Memory B cell (primary cell): ENCODE measurements around the gene C1QA.

Experiments
- ATAC-seq: fragments of 150-1000 bp; cut with Tn5 transposase; 2 replicates; pipeline ENCODE4 v1.10.0; 2021; ENCODE audit warnings: low read depth, mild to moderate bottlenecking, moderate library complexity
- DNase-seq, 2 donors: peaks; one replicate each; pipeline ENCODE4 v3.0.0; 2022; ENCODE audit warnings: low spot score in 2 of 2
- H3K27ac Mint-ChIP-seq: one replicate; pipeline ENCODE4 v1.8.0; 2022; ENCODE audit warnings: mild to moderate bottlenecking, moderate library complexity, mixed read lengths
- H3K27me3 Mint-ChIP-seq: one replicate; pipeline ENCODE4 v1.8.0; 2022; ENCODE audit warnings: mixed read lengths
- H3K36me3 Mint-ChIP-seq: one replicate; pipeline ENCODE4 v1.8.0; 2022; ENCODE audit warnings: mild to moderate bottlenecking, mixed read lengths
- H3K4me1 Mint-ChIP-seq: one replicate; pipeline ENCODE4 v1.8.0; 2022; ENCODE audit warnings: mixed read lengths
- H3K4me3 Mint-ChIP-seq: one replicate; pipeline ENCODE4 v1.8.0; 2022; ENCODE audit warnings: mild to moderate bottlenecking, moderate library complexity, mixed read lengths
- H3K9me3 Mint-ChIP-seq: one replicate; pipeline ENCODE4 v1.8.0; 2022; ENCODE audit warnings: mixed read lengths

Gene C1QA

GRCh38 chr1:22636353-22636752, at the start of gene C1QA:
Gene C1QA, plus strand, starts transcription at chr1:22636628. Its CDS starts 989 bp downstream, at chr1:22637617.
- H3K4me1 Mint-ChIP-seq = peaks cover 6% of the 10 kb centered on the region
- no peaks in the 10 kb centered on the region for H3K36me3 Mint-ChIP-seq
- H3K4me3 Mint-ChIP-seq = no peak within 1 kb of the TSS
- no peak for DNase-seq
- no peak within 1 kb of the TSS for H3K27ac Mint-ChIP-seq
- peaks cover 19% of the 10 kb centered on the region for H3K27me3 Mint-ChIP-seq
- no peaks in the 10 kb centered on the region for H3K9me3 Mint-ChIP-seq
- no peak for ATAC-seq

GRCh38 chr1:22587247-22587646, 49.2 kb upstream of the C1QA start:
- Mint-ChIP-seq H3K4me1 (no peaks in the 10 kb centered on the region), H3K27ac (no peak overlapping the region), H3K9me3 (no peaks in the 10 kb centered on the region), H3K36me3 (no peaks in the 10 kb centered on the region), H3K4me3 (no peak overlapping the region), H3K27me3 (peaks cover 21% of the 10 kb centered on the region)
- ATAC-seq = no peak
- DNase-seq = no peak

- H3K27ac Mint-ChIP-seq = no peak overlapping the region
- peaks cover 25% of the 10 kb centered on the region for H3K27me3 Mint-ChIP-seq
- ATAC-seq (no peak), DNase-seq (no peak)
- H3K36me3 Mint-ChIP-seq = no peaks in the 10 kb centered on the region
- H3K9me3 Mint-ChIP-seq = no peaks in the 10 kb centered on the region
- H3K4me3 Mint-ChIP-seq = no peak overlapping the region
- H3K4me1 Mint-ChIP-seq = no peaks in the 10 kb centered on the region
These were observed 47.5 kb upstream of the C1QA start for GRCh38 chr1:22588899-22589422.

- peaks cover 28% of the 10 kb centered on the region for H3K27me3 Mint-ChIP-seq
- no peaks in the 10 kb centered on the region for H3K4me1 Mint-ChIP-seq
- H3K36me3 Mint-ChIP-seq = no peaks in the 10 kb centered on the region
- H3K4me3 Mint-ChIP-seq = no peak overlapping the region
- no peak for DNase-seq
- ATAC-seq = no peak
- H3K9me3 Mint-ChIP-seq = no peaks in the 10 kb centered on the region
- no peak overlapping the region for H3K27ac Mint-ChIP-seq
These were observed 44.9 kb upstream of the C1QA start for GRCh38 chr1:22591576-22591975.

- H3K27ac Mint-ChIP-seq = no peak overlapping the region
These were observed 44.4 kb upstream of the C1QA start for GRCh38 chr1:22592051-22592450.

GRCh38 chr1:22592919-22593790, 43.3 kb upstream of the C1QA start:
- ATAC-seq = no peak
- no peaks in the 10 kb centered on the region for H3K36me3 Mint-ChIP-seq

More at GRCh38 chr1:22592051-22592450, 44.4 kb upstream of the C1QA start:
- ATAC-seq (no peak), DNase-seq (no peak)
- Mint-ChIP-seq H3K36me3 (no peaks in the 10 kb centered on the region), H3K9me3 (no peaks in the 10 kb centered on the region), H3K27me3 (peaks cover 27% of the 10 kb centered on the region), H3K4me3 (no peak overlapping the region), H3K4me1 (no peaks in the 10 kb centered on the region)

GRCh38 chr1:22594396-22594795, 42.0 kb upstream of the C1QA start:
- peaks cover 27% of the 10 kb centered on the region for H3K27me3 Mint-ChIP-seq
- ATAC-seq (no peak), DNase-seq (no peak)
- H3K36me3 Mint-ChIP-seq = no peaks in the 10 kb centered on the region
- no peak overlapping the region for H3K4me3 Mint-ChIP-seq
- no peak overlapping the region for H3K27ac Mint-ChIP-seq
- H3K9me3 Mint-ChIP-seq = no peaks in the 10 kb centered on the region
- H3K4me1 Mint-ChIP-seq = no peaks in the 10 kb centered on the region

More at GRCh38 chr1:22592919-22593790, 43.3 kb upstream of the C1QA start:
- no peaks in the 10 kb centered on the region for H3K9me3 Mint-ChIP-seq
- no peak overlapping the region for H3K4me3 Mint-ChIP-seq
- no peak for DNase-seq
- no peaks in the 10 kb centered on the region for H3K4me1 Mint-ChIP-seq
- H3K27me3 Mint-ChIP-seq = peaks cover 27% of the 10 kb centered on the region
- no peak overlapping the region for H3K27ac Mint-ChIP-seq

GRCh38 chr1:22595108-22595507, 41.3 kb upstream of the C1QA start:
- ATAC-seq = no peak
- Mint-ChIP-seq H3K27me3 (peaks cover 28% of the 10 kb centered on the region), H3K4me1 (no peaks in the 10 kb centered on the region), H3K36me3 (no peaks in the 10 kb centered on the region), H3K4me3 (no peak overlapping the region), H3K27ac (no peak overlapping the region), H3K9me3 (no peaks in the 10 kb centered on the region)
- no peak for DNase-seq

- DNase-seq (no peak), ATAC-seq (no peak)
- Mint-ChIP-seq H3K27ac (no peak overlapping the region), H3K4me3 (no peak overlapping the region), H3K36me3 (no peaks in the 10 kb centered on the region), H3K4me1 (no peaks in the 10 kb centered on the region), H3K27me3 (peaks cover 15% of the 10 kb centered on the region), H3K9me3 (no peaks in the 10 kb centered on the region)
These were observed 39.0 kb upstream of the C1QA start for GRCh38 chr1:22597301-22597965.

- no peak overlapping the region for H3K4me3 Mint-ChIP-seq
- peaks cover 12% of the 10 kb centered on the region for H3K27me3 Mint-ChIP-seq
- no peak for DNase-seq
- ATAC-seq = no peak
- H3K4me1 Mint-ChIP-seq = no peaks in the 10 kb centered on the region
- H3K36me3 Mint-ChIP-seq = no peaks in the 10 kb centered on the region
- no peak overlapping the region for H3K27ac Mint-ChIP-seq
- H3K9me3 Mint-ChIP-seq = no peaks in the 10 kb centered on the region
These were observed 38.4 kb upstream of the C1QA start for GRCh38 chr1:22597996-22598395.

GRCh38 chr1:22598736-22599135, 37.7 kb upstream of the C1QA start:
- Mint-ChIP-seq H3K27me3 (peaks cover 17% of the 10 kb centered on the region), H3K36me3 (no peaks in the 10 kb centered on the region), H3K4me3 (no peak overlapping the region), H3K4me1 (no peaks in the 10 kb centered on the region), H3K9me3 (no peaks in the 10 kb centered on the region), H3K27ac (no peak overlapping the region)
- no peak for DNase-seq
- no peak for ATAC-seq

- DNase-seq (no peak), ATAC-seq (no peak)
- H3K4me3 Mint-ChIP-seq = no peak overlapping the region
- no peak overlapping the region for H3K27ac Mint-ChIP-seq
- no peaks in the 10 kb centered on the region for H3K9me3 Mint-ChIP-seq
- no peaks in the 10 kb centered on the region for H3K4me1 Mint-ChIP-seq
- no peaks in the 10 kb centered on the region for H3K36me3 Mint-ChIP-seq
- peaks cover 18% of the 10 kb centered on the region for H3K27me3 Mint-ChIP-seq
These were observed 36.2 kb upstream of the C1QA start for GRCh38 chr1:22600071-22600816.

- H3K9me3 Mint-ChIP-seq = no peaks in the 10 kb centered on the region
- DNase-seq (no peak), ATAC-seq (no peak)
- H3K27ac Mint-ChIP-seq = no peak overlapping the region
- no peak overlapping the region for H3K4me3 Mint-ChIP-seq
- peaks cover 15% of the 10 kb centered on the region for H3K27me3 Mint-ChIP-seq
- H3K4me1 Mint-ChIP-seq = no peaks in the 10 kb centered on the region
- H3K36me3 Mint-ChIP-seq = no peaks in the 10 kb centered on the region
These were observed 35.4 kb upstream of the C1QA start for GRCh38 chr1:22600817-22601605.
